Hepatocyte (in vitro differentiated cells): Measurements from ENCODE around the gene GPC5. TPM values are rescaled to one million over a fixed set of nuclear protein-coding genes. Genes with fewer than 3 reads are reported as not detected.
A peak's percentile ranks its signal among the peaks of the same experiment; 100 is the strongest.

ENCODE experiments used
- DNase-seq: peaks from one replicate; pipeline ENCODE4 v3.0.0-alpha.2; 2016; ENCODE audit warnings: low spot score
- H2AFZ ChIP-seq: fragments of 200-600 bp; sonication (generic); 2 replicates; pipeline ENCODE4 v1.6.0; 2016; ENCODE audit warnings: antibody characterized with exemption, mild to moderate bottlenecking
- H3K27ac ChIP-seq: fragments of 200-600 bp; sonication (generic); 2 replicates; pipeline ENCODE4 v1.5.1; 2016; ENCODE audit warnings: mild to moderate bottlenecking
- H3K27me3 ChIP-seq: fragments of 200-600 bp; sonication (generic); 2 replicates; pipeline ENCODE4 v1.6.1; 2016
- H3K36me3 ChIP-seq: fragments of 200-600 bp; sonication (generic); replicated peaks from 2 replicates; pipeline ENCODE4 v1.5.1; 2016; ENCODE audit warnings: low read depth; ENCODE audit not compliant: insufficient read depth
- H3K4me1 ChIP-seq: fragments of 200-600 bp; sonication (generic); 2 replicates; pipeline ENCODE4 v1.5.1; 2016; ENCODE audit warnings: mild to moderate bottlenecking, moderate library complexity; ENCODE audit not compliant: insufficient read depth
- H3K4me2 ChIP-seq: fragments of 200-600 bp; sonication (generic); 2 replicates; pipeline ENCODE4 v1.6.0; 2016
- H3K4me3 ChIP-seq: fragments of 200-600 bp; sonication (generic); 2 replicates; pipeline ENCODE4 v1.5.1; 2016; ENCODE audit warnings: mild to moderate bottlenecking
- H3K79me2 ChIP-seq: fragments of 200-600 bp; sonication (generic); 2 replicates; pipeline ENCODE4 v1.6.0; 2017; ENCODE audit warnings: mild to moderate bottlenecking
- H3K9me2 ChIP-seq: fragments of 200-600 bp; sonication (generic); replicated peaks from 2 replicates; pipeline ENCODE4 v1.6.0; 2017; ENCODE audit warnings: mild to moderate bottlenecking; ENCODE audit not compliant: insufficient read depth
- H3K9me3 ChIP-seq: fragments of 200-600 bp; sonication (generic); 2 replicates; pipeline ENCODE4 v1.5.1; 2016; ENCODE audit warnings: low read depth, mild to moderate bottlenecking
- H4K20me1 ChIP-seq: fragments of 200-600 bp; sonication (generic); 2 replicates; pipeline ENCODE4 v1.6.0; 2016; ENCODE audit warnings: mild to moderate bottlenecking; ENCODE audit not compliant: insufficient read depth, poor library complexity, severe bottlenecking
- CTCF ChIP-seq: fragments of 200-600 bp; sonication (generic); IDR thresholded peaks from 2 replicates; pipeline ENCODE4 v1.5.1; 2016; ENCODE audit warnings: antibody characterized with exemption, mild to moderate bottlenecking; ENCODE audit not compliant: poor library complexity
- EZH2 ChIP-seq: fragments of 200-600 bp; sonication (generic); IDR thresholded peaks from 2 replicates; pipeline ENCODE4 v1.6.1; 2016; ENCODE audit warnings: antibody characterized with exemption, mild to moderate bottlenecking, borderline replicate concordance
- EZH2phosphoT487 ChIP-seq: fragments of 200-600 bp; sonication (generic); IDR thresholded peaks from one replicate; pipeline ENCODE4 v1.6.1; 2018; ENCODE audit warnings: antibody characterized with exemption, mild to moderate bottlenecking, low read depth, moderate library complexity; ENCODE audit not compliant: unreplicated experiment, severe bottlenecking
- WGBS: methylation state at CpG from one replicate; pipeline ENCODE4 v1.1.6; 2016; ENCODE audit warnings: low lambda C conversion rate; ENCODE audit errors: missing lambda C conversion rate; 5-methylcytosine and 5-hydroxymethylcytosine counted together
- polyA plus RNA-seq: library from polyadenylated mRNA; unstranded; fragments of >200 nt; fragmentation: Nextera tagmentation; extraction: Ambion mirVana; gene quantifications from 2 replicates; pipeline ENCODE4 v1.2.1, GENCODE V29; 2016
- total RNA-seq: library from RNA; depleted of rRNA; stranded (reverse); fragments of >200 nt; gene quantifications from 2 replicates; pipeline ENCODE4 v1.2.3, GENCODE V29; 2014

The GPC5 gene
- total and polyA plus RNA-seq, 2 experiments from 2014 or later = 3.9 to 5.4 TPM

GRCh38 chr13:92717857-92718256, 1319.4 kb downstream of the GPC5 start:
- no peak for TF ChIP-seq CTCF
- TF ChIP-seq EZH2phosphoT487 = no peak
- no peak for TF ChIP-seq EZH2
- Histone ChIP-seq H3K27me3 (no peaks in the 10 kb centered on the region), H3K4me1 (peaks cover 12% of the 10 kb centered on the region), H3K27ac (no peak overlapping the region), H3K9me3 (no peaks in the 10 kb centered on the region), H3K4me3 (no peak overlapping the region), H3K79me2 (no peaks in the 10 kb centered on the region), H3K9me2 (no peaks in the 10 kb centered on the region), H3K36me3 (no peaks in the 10 kb centered on the region), H2AFZ (no peak overlapping the region), H4K20me1 (no peaks in the 10 kb centered on the region), H3K4me2 (no peak overlapping the region)
- no peak for DNase-seq
- 88% methylated on average over 2 of the region's 2 CpGs for WGBS

DNA sequence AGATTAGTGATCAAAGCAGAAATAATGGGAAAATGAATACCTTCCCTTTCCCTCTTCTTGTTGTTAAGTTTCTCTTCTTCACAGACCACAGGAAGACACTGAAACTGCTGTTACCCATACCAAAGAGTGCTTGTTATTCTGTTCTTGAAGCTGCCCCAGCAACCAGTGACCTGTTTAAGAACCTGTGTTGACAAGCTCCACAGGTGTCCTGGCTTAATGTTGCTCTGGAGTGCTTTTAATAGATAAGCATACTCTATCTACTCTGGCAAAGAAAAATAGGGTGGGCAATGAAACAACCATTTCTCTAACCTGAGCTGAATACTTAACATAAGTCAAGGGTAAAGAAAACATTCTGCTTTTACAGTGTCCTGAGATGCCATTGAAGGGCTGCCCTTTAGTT, 1321.4 kb downstream of the GPC5 start:
- no peaks in the 10 kb centered on the region for H3K36me3 ChIP-seq
- peaks cover 12% of the 10 kb centered on the region for H3K4me1 ChIP-seq
- no peak overlapping the region for H3K4me2 ChIP-seq
- no peak overlapping the region for H3K4me3 ChIP-seq
- no peaks in the 10 kb centered on the region for H3K9me3 ChIP-seq
- no peak overlapping the region for H3K27ac ChIP-seq
- TF ChIP-seq EZH2phosphoT487 = no peak
- no peak for TF ChIP-seq CTCF
- no peaks in the 10 kb centered on the region for H3K79me2 ChIP-seq
- no peak for DNase-seq
- H3K9me2 ChIP-seq = no peaks in the 10 kb centered on the region
- no peaks in the 10 kb centered on the region for H3K27me3 ChIP-seq
- no peak overlapping the region for H2AFZ ChIP-seq
- H4K20me1 ChIP-seq = no peaks in the 10 kb centered on the region

DNA sequence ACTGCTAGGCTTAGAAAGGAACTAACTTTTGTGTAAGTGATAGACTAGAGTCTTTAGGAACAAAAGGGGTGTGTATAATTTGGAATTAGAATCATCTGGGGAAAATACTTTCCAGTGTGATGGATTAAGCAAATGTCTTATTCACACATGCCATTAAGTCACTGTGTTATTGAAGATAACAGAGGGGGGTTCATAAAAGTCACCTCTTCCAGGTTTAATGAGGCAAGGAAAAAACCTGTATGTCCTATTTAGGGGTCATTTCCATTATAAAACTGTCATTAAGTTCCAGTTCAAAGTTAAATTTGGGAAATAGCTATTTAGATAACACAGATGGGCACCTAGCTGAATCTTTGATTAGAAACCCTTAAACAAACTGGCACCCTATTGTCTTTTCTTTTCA, 1323.2 kb downstream of the GPC5 start:
- no peak overlapping the region for H3K4me3 ChIP-seq
- H2AFZ ChIP-seq = no peak overlapping the region
- TF ChIP-seq CTCF (no peak), EZH2 (no peak), EZH2phosphoT487 (no peak)
- no peaks in the 10 kb centered on the region for H3K27me3 ChIP-seq
- H3K4me2 ChIP-seq = no peak overlapping the region
- H3K9me3 ChIP-seq = no peaks in the 10 kb centered on the region
- H4K20me1 ChIP-seq = no peaks in the 10 kb centered on the region
- no peaks in the 10 kb centered on the region for H3K36me3 ChIP-seq
- no peaks in the 10 kb centered on the region for H3K79me2 ChIP-seq
- no peak overlapping the region for H3K27ac ChIP-seq
- DNase-seq = no peak
- H3K4me1 ChIP-seq = no peaks in the 10 kb centered on the region
- no peaks in the 10 kb centered on the region for H3K9me2 ChIP-seq

DNA sequence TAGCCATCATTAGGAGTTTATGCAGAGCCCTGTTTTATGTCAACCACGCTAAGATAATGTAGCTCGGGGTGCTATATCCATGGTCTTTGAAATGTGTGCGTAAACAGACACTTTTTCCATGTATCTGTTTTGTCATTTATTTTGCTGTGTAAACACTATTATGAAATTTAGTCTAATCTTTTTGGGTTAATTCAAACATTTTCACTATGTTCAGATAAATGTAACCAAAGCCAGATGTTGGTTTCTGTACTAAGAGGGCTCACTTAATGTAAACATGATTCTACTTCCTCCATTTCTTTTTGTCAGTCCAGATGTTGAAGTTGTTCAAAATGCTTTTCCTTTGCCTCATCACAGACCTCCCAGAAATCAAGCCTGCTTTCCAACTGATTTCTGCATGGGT, 1328.7 kb downstream of the GPC5 start:
- DNase-seq = no peak
- H3K4me1 ChIP-seq = no peaks in the 10 kb centered on the region
- no peaks in the 10 kb centered on the region for H3K79me2 ChIP-seq
- H3K27me3 ChIP-seq = no peaks in the 10 kb centered on the region
- no peak overlapping the region for H2AFZ ChIP-seq
- 43% methylated on average over 3 of the region's 3 CpGs for WGBS
- no peak overlapping the region for H3K4me2 ChIP-seq
- no peaks in the 10 kb centered on the region for H3K9me3 ChIP-seq
- no peak overlapping the region for H3K4me3 ChIP-seq
- H3K27ac ChIP-seq = peak overlapping the region; percentile 51
- H3K36me3 ChIP-seq = no peaks in the 10 kb centered on the region
- no peaks in the 10 kb centered on the region for H3K9me2 ChIP-seq
- no peaks in the 10 kb centered on the region for H4K20me1 ChIP-seq
- TF ChIP-seq EZH2phosphoT487 = peak; percentile 82
- TF ChIP-seq CTCF = no peak
- TF ChIP-seq EZH2 = no peak
